Measurements from ENCODE around the gene DNAJA1.

- no peak for TF ChIP-seq CTCF (IDR thresholded peaks at IDR 0.05)
- no peak for TF ChIP-seq POLR2AphosphoS5 (IDR thresholded peaks at IDR 0.05)
These were observed 7.8 kb downstream of the DNAJA1 start for GRCh38 chr9:33032865-33033264.
